Activated T-helper 1 cell treated with anti-CD3 and anti-CD28 coated beads, Interleukin-2, amount 50 U/mL, for 16 hours (primary cell): ENCODE data around the gene TMEM97.

ENCODE experiments used
- DNase-seq, 2 donors: peaks; one replicate each; pipeline ENCODE4 v3.0.0-alpha.2; 2020; ENCODE audit warnings: low read depth in 1 of 2, low spot score in 1 of 2

Gene TMEM97

GRCh38 chr17:28363776-28364650 is 45.0 kb downstream of the TMEM97 start:
- no peak for DNase-seq

- DNase-seq, result no peak
Measured at GRCh38 chr17:28364665-28365363, 45.8 kb downstream of the TMEM97 start, which contains the start of gene SEBOX. Gene SEBOX, minus strand, starts transcription at chr17:28365199. Its CDS starts 48 bp downstream, at chr17:28365151.

DNA sequence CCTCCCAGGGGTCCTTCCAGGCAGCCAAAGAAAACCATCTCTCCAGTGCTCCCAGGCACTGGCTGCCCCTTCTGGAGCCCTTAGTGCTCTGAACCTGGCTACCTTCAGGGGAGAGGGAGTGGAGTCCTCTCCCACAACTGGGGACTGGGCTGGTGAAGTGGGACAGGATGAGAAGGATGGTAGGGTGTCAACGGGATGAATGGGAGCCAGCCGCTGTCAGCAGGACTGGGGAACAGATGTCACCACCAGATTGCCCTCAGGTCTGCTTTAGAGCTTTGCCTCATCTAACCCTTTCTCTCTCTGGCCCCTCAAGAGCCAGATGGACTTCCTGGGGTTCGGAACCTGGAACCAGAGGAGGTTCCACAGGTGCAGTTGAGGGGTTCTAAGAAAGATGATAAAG is 46.5 kb downstream of the TMEM97 start:
- no peak for DNase-seq

DNA sequence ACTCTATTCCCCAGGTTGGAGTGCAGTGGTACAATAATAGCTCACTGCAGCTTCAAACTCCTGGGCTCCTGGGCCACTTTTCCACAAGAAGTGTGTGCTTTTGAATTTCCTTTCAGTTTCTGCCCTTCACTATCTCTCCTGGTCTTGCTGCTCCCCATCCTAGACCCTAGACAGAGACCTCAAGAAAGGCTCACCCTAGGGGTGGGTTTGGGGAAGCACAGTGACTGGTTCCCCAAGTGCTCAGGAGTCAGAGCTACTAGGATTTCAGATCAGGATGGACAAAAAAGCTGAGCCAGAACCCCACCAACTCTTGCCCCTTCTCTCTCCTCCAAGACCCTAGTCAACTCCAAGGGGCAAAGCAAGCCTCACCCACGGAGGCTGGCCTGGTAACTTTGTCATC is 47.6 kb downstream of the TMEM97 start:
- DNase-seq, result no peak

- DNase-seq, result no peak
Measured at GRCh38 chr17:28367641-28368305, 48.8 kb downstream of the TMEM97 start.

GRCh38 chr17:28368306-28368831 is 49.4 kb downstream of the TMEM97 start:
- no peak for DNase-seq

- DNase-seq, result no peak
Measured at GRCh38 chr17:28368915-28369683, 50.1 kb downstream of the TMEM97 start.

DNA sequence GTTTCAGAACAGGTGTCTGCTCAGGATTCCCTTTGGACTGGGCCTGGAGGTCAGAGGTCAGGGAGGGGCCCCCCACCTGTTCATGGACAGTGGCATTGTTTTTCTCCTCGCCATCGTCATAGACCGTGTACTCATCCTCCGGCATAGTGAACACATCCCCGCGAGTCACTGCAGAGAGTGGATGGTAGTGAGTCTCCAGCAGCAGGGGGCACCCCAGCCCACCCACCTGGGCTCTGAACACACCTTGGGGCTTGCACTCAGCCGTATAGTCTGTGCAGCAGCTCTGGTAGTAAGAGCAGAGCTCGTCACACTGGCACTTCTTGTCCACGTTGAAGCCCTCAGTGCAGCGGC is 50.7 kb downstream of the TMEM97 start:
- no peak for DNase-seq

DNA sequence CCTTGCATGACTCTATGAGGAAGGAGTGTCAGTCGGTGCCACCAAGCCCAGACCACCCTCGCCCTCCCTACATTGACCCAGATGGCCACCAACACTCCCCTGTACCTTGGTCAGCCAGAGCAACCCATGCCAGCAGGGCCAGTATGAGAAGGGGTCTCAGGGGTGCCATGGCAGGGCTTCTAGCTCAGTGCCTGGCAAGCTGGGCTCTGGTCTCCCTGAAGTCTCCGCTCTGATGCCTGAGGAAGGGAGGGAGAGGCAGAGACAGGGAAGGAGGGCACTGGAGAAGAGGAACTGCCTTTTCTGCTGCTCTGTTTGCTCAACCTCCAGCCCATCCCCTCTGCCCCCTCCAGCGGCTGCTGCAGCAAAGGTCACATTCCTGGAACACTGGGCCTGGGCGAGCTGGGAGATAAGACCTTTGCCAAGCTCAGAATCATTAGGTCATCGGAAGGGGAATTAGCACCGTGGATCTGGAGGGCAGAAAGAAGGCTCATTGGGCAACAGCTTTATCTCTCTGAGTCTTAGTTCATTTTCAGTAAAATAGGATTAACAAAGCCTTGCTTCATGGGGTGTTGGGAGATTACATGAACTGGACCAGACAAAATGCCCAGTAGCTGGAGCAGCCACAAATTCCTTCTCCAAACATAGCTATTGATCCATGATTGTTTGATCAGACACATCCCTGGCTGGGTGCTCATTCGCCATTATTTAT is 51.2 kb downstream of the TMEM97 start, which contains the start of gene VTN:
VTN (minus strand) TSS at position 273 of the 709 bp plus-strand sequence; CDS start at position 169, 104 bp downstream.
- DNase-seq, result no peak

- no peak for DNase-seq
Measured at GRCh38 chr17:28370744-28371103, 51.7 kb downstream of the TMEM97 start.

DNA sequence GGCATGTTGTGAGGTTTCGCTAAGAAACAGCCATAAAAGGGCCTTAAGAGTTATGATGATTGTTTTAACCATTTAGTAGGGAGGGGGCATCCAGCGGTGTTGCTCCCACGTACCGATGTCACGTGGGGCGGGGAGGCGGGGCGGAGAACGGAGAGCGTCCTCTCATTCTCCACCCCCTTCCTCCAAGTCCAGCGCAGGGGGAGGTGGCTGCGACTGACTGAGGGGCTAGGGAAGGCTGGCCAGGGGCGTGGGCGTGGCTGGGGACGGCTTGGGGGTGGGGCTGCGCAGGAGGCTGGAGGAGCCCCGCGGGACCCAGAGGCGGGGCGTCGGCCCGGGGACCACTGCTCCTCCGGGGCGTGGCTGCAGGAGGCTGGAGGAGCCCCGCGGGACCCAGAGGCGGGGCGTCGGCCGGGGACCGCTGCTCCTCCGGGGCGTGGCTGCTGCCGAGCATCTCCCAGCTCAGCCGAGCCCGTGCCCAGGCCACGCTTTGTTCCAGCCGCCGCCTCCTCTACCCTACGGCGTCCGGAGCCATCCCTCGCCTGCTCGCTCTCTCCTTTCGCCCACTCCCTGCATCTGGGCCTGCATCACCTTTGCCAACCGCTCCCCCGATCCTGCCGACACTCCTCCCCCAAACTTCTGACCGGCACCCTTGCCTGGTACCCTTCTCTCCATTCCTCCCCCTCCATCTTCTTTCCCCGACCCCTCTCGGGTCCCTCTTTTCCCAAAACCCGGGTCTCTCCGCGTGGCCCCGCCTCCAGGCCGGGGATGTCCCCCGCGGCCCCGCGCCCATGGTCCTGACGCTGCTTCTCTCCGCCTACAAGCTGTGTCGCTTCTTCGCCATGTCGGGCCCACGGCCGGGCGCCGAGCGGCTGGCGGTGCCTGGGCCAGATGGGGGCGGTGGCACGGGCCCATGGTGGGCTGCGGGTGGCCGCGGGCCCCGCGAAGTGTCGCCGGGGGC is 52.5 kb downstream of the TMEM97 start, which contains the start of gene SARM1:
SARM1 (plus strand) TSS at position 450 of the 958 bp plus-strand sequence; CDS start at position 789, 339 bp downstream.
- DNase-seq, result peak; percentile 51 to 75

DNA sequence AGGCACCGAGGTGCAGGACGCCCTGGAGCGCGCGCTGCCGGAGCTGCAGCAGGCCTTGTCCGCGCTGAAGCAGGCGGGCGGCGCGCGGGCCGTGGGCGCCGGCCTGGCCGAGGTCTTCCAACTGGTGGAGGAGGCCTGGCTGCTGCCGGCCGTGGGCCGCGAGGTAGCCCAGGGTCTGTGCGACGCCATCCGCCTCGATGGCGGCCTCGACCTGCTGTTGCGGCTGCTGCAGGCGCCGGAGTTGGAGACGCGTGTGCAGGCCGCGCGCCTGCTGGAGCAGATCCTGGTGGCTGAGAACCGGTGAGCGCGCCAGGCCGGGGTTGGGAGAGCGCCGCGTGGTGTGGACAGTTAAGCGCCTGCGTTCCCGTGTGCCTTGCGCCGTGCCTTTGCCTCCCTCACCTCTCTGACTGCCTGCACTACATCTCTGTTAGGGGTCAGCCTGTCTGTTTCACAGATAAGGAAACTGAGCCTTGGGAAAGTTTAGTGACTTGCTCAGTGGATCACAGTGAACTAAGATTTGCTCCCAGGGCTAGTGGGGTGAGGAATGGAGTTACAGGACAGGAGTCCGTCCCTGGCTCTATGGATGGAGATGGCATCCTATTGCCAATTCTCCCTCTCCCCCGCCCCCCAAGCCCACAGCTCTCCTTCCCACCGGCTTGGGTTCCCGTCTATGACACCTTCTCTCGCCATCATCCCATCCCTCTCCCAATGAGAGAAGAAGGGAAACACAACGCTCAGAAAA is 53.4 kb downstream of the TMEM97 start:
- DNase-seq, result no peak

DNA sequence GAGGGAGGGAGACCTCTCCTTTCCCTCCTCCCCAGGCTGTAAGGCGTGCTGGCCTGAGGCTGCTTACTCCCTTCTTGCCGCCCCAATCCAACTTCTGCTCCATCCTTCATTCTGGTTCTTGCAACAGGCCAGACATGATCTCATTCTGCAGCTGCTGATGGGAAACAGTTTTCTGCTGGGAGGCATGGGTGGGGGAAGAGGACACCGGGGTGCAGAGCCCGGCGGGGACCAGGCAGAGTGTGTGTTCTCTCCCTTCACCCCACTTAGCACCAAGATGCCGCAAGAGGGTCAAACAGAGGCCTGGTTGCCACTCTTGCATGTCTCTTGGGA is 53.9 kb downstream of the TMEM97 start:
- no peak for DNase-seq
